Fibroblast of the aortic adventitia (primary cell): ENCODE measurements around the gene MAL. TPM values are rescaled to one million over a fixed set of nuclear protein-coding genes. Genes with fewer than 3 reads are reported as not detected.

Experiments used
- DNase-seq: peaks from one replicate; pipeline ENCODE4 v3.0.0-alpha.2; 2010; ENCODE audit warnings: low read depth
- H3K4me3 ChIP-seq: 2 replicates; pipeline ENCODE4 v1.5.1; 2011; ENCODE audit warnings: low read depth, mild to moderate bottlenecking, control low read depth, low read length, moderate library complexity
- CTCF ChIP-seq: IDR thresholded peaks from 2 replicates; pipeline ENCODE4 v1.5.1; 2011; ENCODE audit warnings: mild to moderate bottlenecking, low read length, control low read depth, inconsistent platforms; ENCODE audit not compliant: insufficient read depth
- total RNA-seq: library from RNA; depleted of rRNA; stranded (reverse); fragments of >200 nt; gene quantifications from 2 replicates; pipeline ENCODE4 v1.2.3, GENCODE V29; 2012; ENCODE audit warnings: low replicate concordance

The MAL gene
- total RNA-seq, 1 donor, result not detected

- TF ChIP-seq CTCF, result no peak
- DNase-seq, result no peak
- no peak overlapping the region for H3K4me3 ChIP-seq
Measured at GRCh38 chr2:95024371-95024770, 1.1 kb upstream of the MAL start.

GRCh38 chr2:95024960-95025405 is 525 bp upstream of the MAL start:
- H3K4me3 ChIP-seq, result no peak overlapping the region
- no peak for DNase-seq
- no peak for TF ChIP-seq CTCF

- no peak for TF ChIP-seq CTCF
- H3K4me3 ChIP-seq, result no peak overlapping the region
- no peak for DNase-seq
Measured at GRCh38 chr2:95026471-95027368, 1.2 kb downstream of the MAL start.

GRCh38 chr2:95027369-95027720 is 1.8 kb downstream of the MAL start:
- no peak for DNase-seq
- TF ChIP-seq CTCF, result no peak
- H3K4me3 ChIP-seq, result no peak overlapping the region

GRCh38 chr2:95029898-95030341 is 4.4 kb downstream of the MAL start:
- no peak overlapping the region for H3K4me3 ChIP-seq
- no peak for DNase-seq
- no peak for TF ChIP-seq CTCF

- no peak overlapping the region for H3K4me3 ChIP-seq
- no peak for TF ChIP-seq CTCF
- DNase-seq, result no peak
Measured at GRCh38 chr2:95030496-95030895, 5.0 kb downstream of the MAL start.
